ENCODE measurements around the gene SPN. TPM values are rescaled to one million over a fixed set of nuclear protein-coding genes. Genes with fewer than 3 reads are reported as not detected.

The SPN gene
- not detected in 2 replicates for total RNA-seq

GRCh38 chr16:29663016-29663806, at the start of gene SPN:
Gene SPN, plus strand, starts transcription at chr16:29663247. Its CDS starts 482 bp downstream, at chr16:29663729.

GRCh38 chr16:29678691-29679267, 15.7 kb downstream of the SPN start, which contains the start of gene QPRT:
Gene QPRT, plus strand, starts transcription at chr16:29679180. Its CDS starts 18 bp downstream, at chr16:29679198.

Other genes with a start within 250 kb of the SPN start
- gene BOLA2, start 208.9 kb upstream of the SPN start, total RNA-seq: 19.2 and 20.2 TPM in 2 replicates
- 30.6 and 37.0 TPM in 2 replicates for gene SLX1B, start 208.7 kb upstream of the SPN start, total RNA-seq
- gene SULT1A4, start 203.3 kb upstream of the SPN start, total RNA-seq: 2.2 and 2.4 TPM in 2 replicates
- 4.5 and 6.1 TPM in 2 replicates for gene NPIPB12, start 156.8 kb upstream of the SPN start, total RNA-seq
- gene QPRT, start 15.9 kb downstream of the SPN start, total RNA-seq: 49.1 and 53.6 TPM in 2 replicates
- not detected in 2 replicates for gene C16orf54, start 82.7 kb downstream of the SPN start, total RNA-seq
- gene ZG16, start 115.0 kb downstream of the SPN start, total RNA-seq: not detected in 2 replicates
- 110 and 114 TPM in 2 replicates for gene KIF22, start 127.5 kb downstream of the SPN start, total RNA-seq
- 262 and 274 TPM in 2 replicates for gene MAZ, start 143.3 kb downstream of the SPN start, total RNA-seq
- gene PRRT2, start 148.9 kb downstream of the SPN start, total RNA-seq: 0.67 and 0.89 TPM in 2 replicates
- gene PAGR1, start 152.9 kb downstream of the SPN start, total RNA-seq: 40.0 and 42.4 TPM in 2 replicates
- 311 and 319 TPM in 2 replicates for gene MVP, start 157.2 kb downstream of the SPN start, total RNA-seq
- 80.6 and 87.8 TPM in 2 replicates for gene CDIPT, start 200.0 kb downstream of the SPN start, total RNA-seq
- gene SEZ6L2, start 236.3 kb downstream of the SPN start, total RNA-seq: 1.7 and 3.4 TPM in 2 replicates
- 2.9 and 4.8 TPM in 2 replicates for gene ASPHD1, start 237.2 kb downstream of the SPN start, total RNA-seq

Measured in bronchus fibroblast of lung (primary cell).